HTR-8/SVneo (cell line): ENCODE results near the gene VN1R4.
"Not testable (repeated sequence)": the region's sequence is repeated elsewhere in the genome, so short reads cannot be mapped to it uniquely, and the experiment has no call there.

Source experiments
- DNase-seq: peaks from one replicate; pipeline ENCODE4 v3.0.0; 2011; ENCODE audit warnings: low spot score, mixed read lengths; ENCODE audit not compliant: insufficient read length
- FAIRE-seq: peaks from 2 replicates; lab custom pipeline; 2011; peaks lifted over from hg19 to GRCh38; lab: Jason Lieb, UNC

Gene VN1R4

DNA sequence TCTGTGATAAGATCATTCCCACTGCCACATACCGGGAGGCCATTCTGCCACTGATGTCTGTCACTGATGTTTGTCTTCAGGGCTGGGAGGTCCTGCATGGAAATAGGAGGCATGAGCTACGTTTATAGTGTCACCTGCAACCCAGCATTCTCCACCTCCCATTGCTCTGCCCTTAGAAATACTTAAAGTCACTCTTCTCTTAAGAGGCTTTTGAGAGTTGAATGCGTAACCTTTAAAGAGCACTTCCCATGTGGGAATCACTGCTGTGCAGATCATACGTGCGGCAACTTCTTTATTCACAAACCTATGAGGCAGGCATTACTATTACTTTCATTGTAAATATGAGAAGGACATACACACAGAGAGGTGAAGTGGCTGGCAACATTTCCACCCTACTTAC lies at the start of gene VN1R4:
TSS of gene VN1R4 (minus strand) at position 101 of the 400 bp plus-strand sequence. CDS start at position 43, 58 bp downstream.
- DNase-seq: not testable (repeated sequence)

GRCh38 chr19:53311897-53312296 lies 44.4 kb upstream of the VN1R4 start:
- DNase-seq (no peak), FAIRE-seq (no peak)

More for the DNA sequence above, at the start of gene VN1R4:
- FAIRE-seq: peak; percentile 89

DNA sequence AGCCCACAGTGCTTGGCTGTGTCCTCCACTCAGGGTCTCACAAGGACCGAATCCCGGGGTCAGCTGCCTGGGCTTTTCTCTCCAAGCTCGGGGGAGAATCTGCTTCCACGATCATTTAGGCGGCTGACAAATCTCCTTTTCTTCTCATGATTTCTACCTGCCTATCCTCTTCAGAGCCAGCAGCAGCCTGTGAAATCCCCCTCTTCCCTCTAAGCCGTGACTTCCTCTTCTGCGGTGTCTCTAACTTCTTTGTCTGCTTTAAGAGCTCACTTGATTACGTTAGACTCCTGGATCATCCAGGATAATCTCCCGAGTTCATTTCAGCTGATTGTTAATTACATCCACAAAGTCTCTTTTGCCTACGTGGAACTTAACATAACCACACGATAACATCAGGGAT lies 43.5 kb upstream of the VN1R4 start:
- no peak for FAIRE-seq
- no peak for DNase-seq

DNA sequence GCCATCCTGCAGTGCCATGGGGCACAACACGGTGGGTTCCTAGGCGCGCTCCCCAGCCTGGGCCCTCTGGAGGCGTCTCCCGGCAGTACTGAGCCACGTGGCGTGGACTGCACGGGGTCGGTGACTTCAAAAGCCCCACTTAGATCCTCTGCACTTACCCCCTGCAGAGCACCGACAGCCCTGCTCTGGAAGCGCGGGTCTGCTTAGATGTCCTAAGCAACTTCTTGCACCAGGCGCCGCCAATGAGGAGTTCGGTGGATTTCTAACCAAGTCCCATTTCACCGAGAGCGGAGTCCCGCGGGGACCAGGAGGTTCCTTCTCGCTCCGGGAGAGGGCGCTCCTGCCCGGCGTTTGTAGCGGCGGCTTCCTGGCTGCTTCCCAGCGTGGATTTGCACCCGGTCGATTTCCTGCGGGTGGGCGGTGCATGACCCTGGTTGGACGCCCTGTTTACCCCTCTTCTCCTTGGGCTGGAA lies 40.9 kb upstream of the VN1R4 start:
- DNase-seq (peak; percentile 9), FAIRE-seq (no peak)

DNA sequence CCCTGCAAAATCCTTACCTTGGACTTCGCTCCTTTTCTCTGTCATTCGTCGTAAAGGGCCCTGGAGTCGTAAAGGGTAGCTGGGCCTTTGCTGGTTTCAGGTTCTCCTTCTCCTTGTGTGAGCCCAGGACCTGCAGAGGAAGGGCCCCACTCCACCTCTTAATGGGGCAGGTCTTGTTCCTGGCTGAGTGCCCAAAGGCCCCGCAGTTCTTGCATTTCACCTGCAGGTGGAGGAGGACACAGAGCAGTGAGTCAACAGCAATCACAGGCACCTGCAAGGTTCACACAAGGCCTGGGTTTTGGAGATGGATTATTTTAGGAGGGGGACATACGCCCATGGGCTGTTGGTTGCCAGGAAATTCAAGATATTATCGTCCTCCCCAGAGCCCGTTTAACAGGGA lies 33.8 kb upstream of the VN1R4 start:
- not testable (repeated sequence) for FAIRE-seq, DNase-seq

DNA sequence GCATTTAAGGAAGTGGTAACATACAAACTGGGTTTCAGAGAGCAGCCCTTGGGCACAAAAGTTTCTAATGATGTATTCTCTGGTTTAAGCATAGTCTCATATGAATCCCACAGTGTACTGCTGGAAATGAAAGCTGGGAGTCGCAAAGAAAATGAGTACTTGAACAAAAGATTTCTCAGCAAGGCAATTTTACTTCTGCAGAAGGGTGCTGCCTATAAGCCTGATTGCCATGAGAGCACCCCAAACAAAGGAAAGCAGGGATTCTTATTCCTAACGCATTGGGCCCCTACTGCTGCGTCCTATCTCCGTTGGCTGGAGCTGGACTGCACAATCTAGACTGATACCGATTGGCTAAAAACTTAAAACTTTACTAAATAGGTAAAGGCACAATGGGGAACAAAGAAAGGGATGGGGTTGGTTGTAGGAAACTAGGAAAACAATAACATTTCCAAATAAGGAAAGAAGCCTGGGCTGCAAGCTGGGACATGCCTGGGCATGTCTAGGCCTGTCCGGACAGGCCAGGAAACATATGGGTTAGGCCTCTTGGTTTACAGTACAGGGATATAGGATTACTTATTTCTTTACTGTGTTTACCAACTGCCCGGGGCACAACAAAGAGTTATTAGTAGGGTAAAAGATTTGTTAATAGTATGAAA lies 27.4 kb upstream of the VN1R4 start:
- DNase-seq (no peak), FAIRE-seq (no peak)

DNA sequence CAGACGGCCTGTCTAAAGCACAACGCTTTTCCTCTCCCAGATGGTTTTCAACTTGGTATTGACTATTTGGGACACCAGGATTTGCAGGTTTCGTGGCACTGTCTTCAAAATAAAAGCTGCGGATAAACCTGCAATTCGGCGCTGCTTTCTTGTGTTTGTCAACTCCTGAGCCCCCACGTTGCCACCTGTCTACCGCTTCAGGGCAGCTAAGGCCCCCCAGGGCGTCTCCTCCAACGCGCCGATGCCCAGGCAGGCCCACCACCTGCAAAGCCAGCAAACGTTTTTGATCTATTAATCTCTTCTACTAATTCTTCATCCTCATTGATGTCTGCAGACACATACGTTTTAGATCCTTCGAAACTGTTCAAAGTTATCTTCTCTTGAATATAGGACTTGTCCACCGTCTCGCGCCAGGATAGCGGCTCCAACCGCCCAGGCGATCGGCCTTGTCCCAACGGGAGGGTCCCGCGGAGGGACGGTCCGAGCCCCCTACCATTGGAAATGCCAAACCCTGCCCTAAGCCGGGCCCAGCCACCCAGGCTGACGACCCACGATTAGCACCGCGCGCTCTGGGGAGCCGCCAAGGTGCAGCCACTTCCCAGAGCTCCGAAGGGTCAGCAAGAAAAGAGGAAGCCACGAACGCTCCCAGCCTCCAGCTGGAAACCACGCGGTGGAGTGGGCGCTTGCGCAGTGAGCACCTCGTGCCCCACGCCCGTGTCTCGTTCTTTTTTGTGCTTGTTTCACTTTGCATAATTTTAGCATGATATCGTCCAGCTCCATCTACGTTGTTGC lies 23.4 kb upstream of the VN1R4 start:
- DNase-seq (no peak), FAIRE-seq (no peak)

GRCh38 chr19:53285087-53285486 lies 17.6 kb upstream of the VN1R4 start:
- FAIRE-seq (no peak), DNase-seq (no peak)

DNA sequence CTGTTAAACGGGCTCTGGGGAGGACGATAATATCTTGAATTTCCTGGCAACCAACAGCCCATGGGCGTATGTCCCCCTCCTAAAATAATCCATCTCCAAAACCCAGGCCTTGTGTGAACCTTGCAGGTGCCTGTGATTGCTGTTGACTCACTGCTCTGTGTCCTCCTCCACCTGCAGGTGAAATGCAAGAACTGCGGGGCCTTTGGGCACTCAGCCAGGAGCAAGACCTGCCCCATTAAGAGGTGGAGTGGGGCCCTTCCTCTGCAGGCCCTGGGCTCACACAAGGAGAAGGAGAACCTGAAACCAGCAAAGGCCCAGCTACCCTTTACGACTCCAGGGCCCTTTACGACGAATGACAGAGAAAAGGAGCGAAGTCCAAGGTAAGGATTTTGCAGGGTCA lies 14.4 kb upstream of the VN1R4 start:
- DNase-seq, FAIRE-seq: not testable (repeated sequence)

- DNase-seq (no peak), FAIRE-seq (no peak)
Observed at GRCh38 chr19:53275480-53275879, 8.0 kb upstream of the VN1R4 start.

GRCh38 chr19:53272044-53272443 lies 4.5 kb upstream of the VN1R4 start:
- FAIRE-seq (no peak), DNase-seq (no peak)

GRCh38 chr19:53269861-53270260 lies 2.3 kb upstream of the VN1R4 start:
- DNase-seq, FAIRE-seq: not testable (repeated sequence)

- not testable (repeated sequence) for FAIRE-seq, DNase-seq
Observed at GRCh38 chr19:53257715-53258342, 9.7 kb downstream of the VN1R4 start, which contains the start of gene VN1R2. VN1R2 (plus strand) TSS chr19:53258292; CDS start chr19:53258376, 84 bp downstream.

GRCh38 chr19:53254411-53255341 lies 12.8 kb downstream of the VN1R4 start, which contains the start of gene ZNF677:
ZNF677 (minus strand) TSS chr19:53254873; CDS start chr19:53251550, 3,323 bp downstream.
- FAIRE-seq (peak; percentile 87), DNase-seq (peak; percentile 75)

DNA sequence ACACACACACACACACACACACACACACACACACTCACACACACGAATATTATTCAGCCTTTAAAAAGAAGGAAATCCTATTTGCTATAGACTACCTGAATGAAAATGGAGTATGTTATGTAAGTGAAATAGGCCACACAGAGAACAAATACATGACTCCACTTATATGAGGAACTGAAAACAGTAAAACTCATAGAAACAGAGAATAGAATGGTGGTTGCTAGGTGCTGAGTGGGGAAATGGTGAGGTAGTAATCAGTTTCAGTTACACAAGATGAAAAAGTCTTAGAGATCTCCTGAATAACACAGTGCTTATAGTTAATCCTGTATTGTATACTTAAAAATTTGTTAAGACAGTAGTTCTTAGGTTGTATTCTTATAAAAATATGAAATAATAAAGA lies 21.0 kb downstream of the VN1R4 start:
- no peak for FAIRE-seq
- DNase-seq: no peak

GRCh38 chr19:53237114-53237777 lies 30.3 kb downstream of the VN1R4 start:
- DNase-seq (no peak), FAIRE-seq (no peak)

GRCh38 chr19:53224606-53225005 lies 42.9 kb downstream of the VN1R4 start:
- no peak for FAIRE-seq

DNA sequence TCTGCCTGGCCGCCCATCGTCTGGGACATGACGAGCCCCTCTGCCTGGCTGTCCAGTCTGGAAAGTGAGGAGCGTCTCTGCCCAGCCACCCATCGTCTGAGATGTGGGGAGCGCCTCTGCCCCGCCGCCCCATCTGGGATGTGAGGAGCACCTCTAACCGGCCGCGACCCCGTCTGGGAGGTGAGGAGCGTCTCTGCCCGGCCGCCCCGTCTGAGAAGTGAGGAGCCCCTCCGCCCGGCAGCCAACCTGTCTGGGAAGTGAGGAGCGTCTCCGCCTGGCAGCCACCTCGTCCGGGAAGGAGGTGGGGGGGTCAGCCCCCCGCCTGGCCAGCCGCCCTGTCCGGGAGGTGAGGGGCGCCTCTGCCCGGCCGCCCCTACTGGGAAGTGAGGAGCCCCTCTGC lies 44.8 kb downstream of the VN1R4 start:
- not testable (repeated sequence) for DNase-seq, FAIRE-seq

More at GRCh38 chr19:53224606-53225005, 42.9 kb downstream of the VN1R4 start:
- no peak for DNase-seq
